AG09309 (cell line): ENCODE results near the gene SRPRB.

Experiments used
- DNase-seq: peaks from one replicate; pipeline ENCODE4 v3.0.0-alpha.2; 2010; ENCODE audit warnings: low read depth
- H3K4me3 ChIP-seq: 2 replicates; pipeline ENCODE4 v1.5.1; 2011; ENCODE audit warnings: mild to moderate bottlenecking, low read depth, low read length, moderate library complexity; ENCODE audit not compliant: control insufficient read depth
- TF ChIP-seq, protein P1 (sequence below): IDR thresholded peaks from 2 replicates; pipeline ENCODE4 v1.5.1; 2011; ENCODE audit warnings: mild to moderate bottlenecking, low read depth, low read length, inconsistent platforms; ENCODE audit not compliant: insufficient read depth, control insufficient read depth; ENCODE audit errors: missing control alignments

SRPRB gene

DNA sequence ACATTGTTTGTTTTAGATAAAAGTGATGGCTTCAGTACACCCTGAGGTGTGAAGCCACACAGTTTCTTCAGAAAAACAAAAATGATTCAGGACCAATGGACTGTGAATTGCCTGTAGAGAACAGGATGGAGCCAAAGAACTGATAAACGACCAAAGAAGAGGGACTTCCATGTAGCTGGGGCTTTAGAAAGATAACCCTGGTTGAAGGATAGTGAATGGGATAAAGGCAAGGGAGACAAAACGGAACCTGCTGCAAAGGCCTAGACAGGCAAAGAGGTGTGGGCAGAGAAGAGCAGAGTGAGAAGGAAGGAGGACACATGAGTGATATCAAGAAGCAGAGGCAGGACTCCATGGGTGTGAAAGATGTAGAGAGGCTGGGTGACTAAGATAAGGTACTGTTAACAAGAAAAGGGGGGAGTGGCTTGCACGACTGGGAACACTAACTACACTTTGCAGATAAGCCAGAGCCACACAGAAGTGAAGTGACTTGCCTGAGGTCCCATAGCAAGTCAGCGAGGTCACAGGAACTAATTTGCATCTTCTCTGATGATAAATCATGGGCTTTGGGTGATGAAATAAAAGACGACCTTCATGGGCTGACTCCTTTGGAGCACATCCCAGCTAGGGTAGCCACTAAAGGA lies 45.8 kb downstream of the SRPRB start:
- TF ChIP-seq, protein P1, sequence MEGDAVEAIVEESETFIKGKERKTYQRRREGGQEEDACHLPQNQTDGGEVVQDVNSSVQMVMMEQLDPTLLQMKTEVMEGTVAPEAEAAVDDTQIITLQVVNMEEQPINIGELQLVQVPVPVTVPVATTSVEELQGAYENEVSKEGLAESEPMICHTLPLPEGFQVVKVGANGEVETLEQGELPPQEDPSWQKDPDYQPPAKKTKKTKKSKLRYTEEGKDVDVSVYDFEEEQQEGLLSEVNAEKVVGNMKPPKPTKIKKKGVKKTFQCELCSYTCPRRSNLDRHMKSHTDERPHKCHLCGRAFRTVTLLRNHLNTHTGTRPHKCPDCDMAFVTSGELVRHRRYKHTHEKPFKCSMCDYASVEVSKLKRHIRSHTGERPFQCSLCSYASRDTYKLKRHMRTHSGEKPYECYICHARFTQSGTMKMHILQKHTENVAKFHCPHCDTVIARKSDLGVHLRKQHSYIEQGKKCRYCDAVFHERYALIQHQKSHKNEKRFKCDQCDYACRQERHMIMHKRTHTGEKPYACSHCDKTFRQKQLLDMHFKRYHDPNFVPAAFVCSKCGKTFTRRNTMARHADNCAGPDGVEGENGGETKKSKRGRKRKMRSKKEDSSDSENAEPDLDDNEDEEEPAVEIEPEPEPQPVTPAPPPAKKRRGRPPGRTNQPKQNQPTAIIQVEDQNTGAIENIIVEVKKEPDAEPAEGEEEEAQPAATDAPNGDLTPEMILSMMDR = no peak
- H3K4me3 ChIP-seq = no peak overlapping the region
- DNase-seq = no peak

- TF ChIP-seq, protein P1 = no peak
- no peak overlapping the region for H3K4me3 ChIP-seq
- DNase-seq = no peak
These were observed 46.3 kb downstream of the SRPRB start for GRCh38 chr3:133851931-133852330.

GRCh38 chr3:133853063-133853924 lies 47.7 kb downstream of the SRPRB start:
- no peak overlapping the region for H3K4me3 ChIP-seq
- TF ChIP-seq, protein P1 = no peak
- no peak for DNase-seq

GRCh38 chr3:133853925-133854227 lies 48.3 kb downstream of the SRPRB start:
- no peak overlapping the region for H3K4me3 ChIP-seq
- DNase-seq = no peak
- TF ChIP-seq, protein P1 = no peak

- H3K4me3 ChIP-seq = no peak overlapping the region
- DNase-seq = no peak
- TF ChIP-seq, protein P1 = no peak
These were observed 48.8 kb downstream of the SRPRB start for GRCh38 chr3:133854264-133855001.

DNA sequence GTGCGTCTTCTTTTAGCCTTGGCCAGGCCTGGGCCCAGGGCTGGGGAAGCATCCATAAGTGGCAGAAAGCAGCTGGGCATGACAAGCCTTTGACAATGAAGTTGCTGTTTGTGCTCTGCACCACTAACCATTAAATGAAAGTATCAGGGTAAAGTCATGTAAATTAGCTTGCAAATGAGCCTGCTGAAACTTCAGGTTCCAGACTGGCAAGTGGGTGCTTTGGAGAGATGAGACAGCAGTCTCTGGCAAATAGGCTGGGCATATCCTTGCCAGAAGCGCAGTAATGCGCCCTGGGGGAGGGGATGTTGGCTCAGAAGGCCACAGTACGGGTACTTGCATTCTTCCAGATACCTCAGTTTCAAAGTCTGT lies 49.4 kb downstream of the SRPRB start:
- H3K4me3 ChIP-seq = no peak overlapping the region
- TF ChIP-seq, protein P1 = no peak
- DNase-seq = no peak
